Spleen (tissue), 7 donors: ENCODE measurements around the gene FAM53B.

Experiments
- CTCF ChIP-seq, 11 experiments: fragments of 200-600 bp in 7 of 11; fragments of 450-650 bp in 4 of 11; sonication (generic) in 4 of 11; IDR thresholded peaks in 8 of 11; conservative IDR thresholded peaks in 3 of 11; 1 replicate in 7 of 11; 2 replicates in 4 of 11; pipeline versions ENCODE4 v1.4.0 to v1.8.0; 2016 to 2021; ENCODE audit warnings: antibody characterized with exemption in 11 of 11, inconsistent platforms in 4 of 11, mild to moderate bottlenecking in 1 of 11
- POLR2A ChIP-seq, 3 donors: fragments of 450-650 bp; IDR thresholded peaks; one replicate each; pipeline ENCODE4 v1.5.1; 2017; ENCODE audit warnings: antibody characterized with exemption in 3 of 3, mild to moderate bottlenecking in 1 of 3
- donor health status: DM: no; HTN: no; CAD: no; lungs with moderate emphysema.
- donor health status: DM: no; HTN: no; CAD: no.
- donor health status: DM: no; HTN: no; CAD: no.

- TF ChIP-seq CTCF (IDR thresholded peaks at IDR 0.05 in 8 of 11, conservative IDR thresholded peaks at IDR 0.05 in 3 of 11): no peak
- TF ChIP-seq POLR2A (IDR thresholded peaks at IDR 0.05): no peak
Measured at GRCh38 chr10:124792998-124793352, 48.8 kb upstream of the FAM53B start.
